Keratinocyte (primary cell): Measurements from ENCODE around the gene FAM25G.

Experiments
- CTCF ChIP-seq, 3 experiments: IDR thresholded peaks in 1 of 3; conservative IDR thresholded peaks in 1 of 3; optimal IDR thresholded peaks in 1 of 3; 2 replicates in 2 of 3; 3 replicates in 1 of 3; pipeline versions ENCODE3 to v1.5.1; 2011; ENCODE audit warnings: low read length in 3 of 3, mild to moderate bottlenecking in 3 of 3, moderate library complexity in 2 of 3, control low read depth in 1 of 3, inconsistent platforms in 1 of 3; ENCODE audit not compliant: insufficient read depth in 2 of 3; ENCODE audit errors: extremely low read depth in 1 of 3
- EZH2 ChIP-seq: IDR thresholded peaks from one replicate; pipeline ENCODE4 v1.6.1; 2012; ENCODE audit warnings: inconsistent platforms, mild to moderate bottlenecking, low read length, moderate library complexity

- no peak for TF ChIP-seq CTCF (optimal IDR thresholded peaks at IDR 0.05 in 1 of 3, IDR thresholded peaks at IDR 0.05 in 1 of 3, conservative IDR thresholded peaks at IDR 0.05 in 1 of 3; ENCODE audit: extremely low read depth in 1 of 3, insufficient read depth in 2 of 3, low read length in 3 of 3)
- TF ChIP-seq EZH2: no peak
Measured at GRCh38 chr10:47452495-47453140, 38.9 kb downstream of the FAM25G start.
